GM12878 (cell line): ENCODE data around the gene PNMT. TPM values are rescaled to one million over a fixed set of nuclear protein-coding genes. Genes with fewer than 3 reads are reported as not detected.
A peak's percentile ranks its signal among the peaks of the same experiment; 100 is the strongest.

Source experiments
- ATAC-seq: fragments of 200-7000 bp; cut with Tn5 transposase; 3 replicates; pipeline ENCODE4 v1.9.1; 2020; ENCODE audit warnings: mild to moderate bottlenecking, moderate library complexity
- BruUV-seq: library from RNA; stranded (reverse); fragments of 400-500 nt; replicated peaks from 2 replicates; lab custom pipeline; 2021; lab: Mats Ljungman, UMichigan
- CTCF ChIA-PET: fragments of 300-600 bp; sonication (Branson Sonifier 250); formaldehyde crosslinking; extraction: SDS; loops from one replicate; lab custom pipeline; 2021; ENCODE audit warnings: inconsistent platforms; lab: Yijun Ruan, JAX
- POLR2A ChIA-PET: fragments of 350-600 bp; formaldehyde crosslinking; extraction: SDS; loops from one replicate; lab custom pipeline; 2021; ENCODE audit warnings: inconsistent platforms; lab: Charles Lee
- RAD21 ChIA-PET: fragments of 300-600 bp; sonication (Branson Sonifier 250); formaldehyde crosslinking; loops from one replicate; lab custom pipeline; 2023; ENCODE audit warnings: antibody characterized with exemption; ENCODE audit not compliant: unreplicated experiment; lab: Charles Lee
- SMC1A ChIA-PET: fragments of 300-600 bp; sonication (Branson Sonifier 250); formaldehyde crosslinking; loops from one replicate; lab custom pipeline; 2023; ENCODE audit not compliant: unreplicated experiment, uncharacterized antibody; lab: Charles Lee
- DNase-seq: peaks from one replicate; pipeline ENCODE4 v3.0.0-alpha.2; 2011; ENCODE audit warnings: low read depth, low spot score
- FAIRE-seq: peaks from 3 replicates; lab custom pipeline; 2011; peaks lifted over from hg19 to GRCh38; lab: Jason Lieb, UNC
- H2AFZ ChIP-seq: 2 replicates; pipeline ENCODE4 v1.6.0; 2011; ENCODE audit warnings: low read depth, low read length, control low read depth; ENCODE audit not compliant: control insufficient read depth
- H3K27ac ChIP-seq: 2 replicates; pipeline ENCODE4 v1.5.1; 2011; ENCODE audit warnings: control low read depth; ENCODE audit not compliant: control insufficient read depth, insufficient read depth
- H3K27me3 ChIP-seq, 2 experiments: replicated peaks in 1 of 2; 2 replicates each; pipeline versions ENCODE4 v1.6.0 to v1.6.1; 2011; ENCODE audit warnings: low read length in 1 of 2; ENCODE audit not compliant: control insufficient read depth in 2 of 2, insufficient read depth in 2 of 2
- H3K36me3 ChIP-seq, 2 experiments: 2 replicates each; pipeline ENCODE4 v1.5.1; 2011; ENCODE audit warnings: low read length in 1 of 2; ENCODE audit not compliant: control insufficient read depth in 2 of 2, insufficient read depth in 2 of 2
- H3K4me1 ChIP-seq: 2 replicates; pipeline ENCODE4 v1.6.1; 2011; ENCODE audit warnings: mild to moderate bottlenecking, low read length, moderate library complexity, mixed read lengths; ENCODE audit not compliant: control insufficient read depth, insufficient read depth
- H3K4me2 ChIP-seq: 2 replicates; pipeline ENCODE4 v1.6.0; 2011; ENCODE audit warnings: control low read depth; ENCODE audit not compliant: control insufficient read depth, insufficient read depth
- H3K4me3 ChIP-seq: fragments of 200-600 bp; sonication (generic); 2 replicates; pipeline ENCODE4 v1.5.1; 2016
- H3K79me2 ChIP-seq: 2 replicates; pipeline ENCODE4 v1.6.0; 2011; ENCODE audit warnings: low read length; ENCODE audit not compliant: control insufficient read depth, insufficient read depth
- H3K9ac ChIP-seq: 2 replicates; pipeline ENCODE4 v1.8.0; 2011; ENCODE audit warnings: low read length, control low read depth, mixed read lengths; ENCODE audit not compliant: control insufficient read depth, insufficient read depth
- H3K9me3 ChIP-seq: replicated peaks from 3 replicates; pipeline ENCODE4 v1.5.1; 2011; ENCODE audit warnings: mild to moderate bottlenecking, low read length; ENCODE audit not compliant: control insufficient read depth, insufficient read depth
- H4K20me1 ChIP-seq: 2 replicates; pipeline ENCODE4 v1.6.0; 2011; ENCODE audit not compliant: control insufficient read depth, insufficient read depth
- GATAD2B ChIP-seq: fragments of 450-650 bp; conservative IDR thresholded peaks from 2 replicates; pipeline ENCODE4 v1.6.1; 2017; ENCODE audit warnings: low read depth, mild to moderate bottlenecking, moderate library complexity
- IRF4 ChIP-seq: IDR thresholded peaks from 2 replicates; pipeline ENCODE4 v1.6.1; 2011; ENCODE audit warnings: low read depth, low read length
- NFIC ChIP-seq: IDR thresholded peaks from 2 replicates; pipeline ENCODE4 v1.6.1; 2012; ENCODE audit warnings: low read depth, mild to moderate bottlenecking, inconsistent platforms, low read length, moderate library complexity
- NFYB ChIP-seq: IDR thresholded peaks from 2 replicates; pipeline ENCODE4 v1.6.1; 2011; ENCODE audit warnings: low read depth, mild to moderate bottlenecking, low read length, improper control_type of control experiment, moderate library complexity; ENCODE audit not compliant: insufficient read depth
- RBBP5 ChIP-seq: fragments of 200-600 bp; sonication (generic); conservative IDR thresholded peaks from 2 replicates; pipeline ENCODE4 v1.6.1; 2016
- RELB ChIP-seq: fragments of 450-650 bp; IDR thresholded peaks from 2 replicates; pipeline ENCODE4 v1.6.1; 2017; ENCODE audit warnings: low read depth, mild to moderate bottlenecking, moderate library complexity
- WGBS: methylation state at CpG from one replicate; pipeline ENCODE4 v1.1.6; 2016; ENCODE audit warnings: low lambda C conversion rate; ENCODE audit not compliant: insufficient replicate concordance, insufficient coverage; ENCODE audit errors: missing lambda C conversion rate; 5-methylcytosine and 5-hydroxymethylcytosine counted together
- in situ Hi-C: fragments of 300-500 bp; cut with MboI; formaldehyde crosslinking; loops from 9 replicates; pipeline ENCODE4 v1.14.3; 2018; ENCODE audit warnings: mixed read lengths
- intact Hi-C: fragments of 100-400 bp; cut with micrococcal nuclease; formaldehyde crosslinking; loops from one replicate; pipeline ENCODE4 v1.14.2; 2022; ENCODE audit not compliant: unreplicated experiment
- polyA plus RNA-seq, 11 experiments: library from polyadenylated mRNA; depleted of rRNA in 4 of 11; unstranded in 6 of 11; stranded (reverse) in 5 of 11; fragments of >200 nt; fragmentation: Nextera tagmentation in 4 of 11; fragmentation: Illumina TruSeq in 1 of 11; extraction: Ambion mirVana in 4 of 11; extraction: Trizol in 1 of 11; gene quantifications; 1 replicate in 1 of 11; 2 replicates in 10 of 11; pipeline versions ENCODE4 v1.2.1 to v1.2.3, GENCODE V29; 2011 to 2016; ENCODE audit warnings: inconsistent platforms in 2 of 11, missing spikeins in 2 of 11, low read depth in 1 of 11
- total RNA-seq, 4 experiments: library from RNA; depleted of rRNA in 3 of 4; stranded (reverse); fragments of >200 nt in 3 of 4; fragmentation: Illumina TruSeq in 1 of 4; extraction: Trizol in 1 of 4; gene quantifications; 2 replicates each; pipeline versions ENCODE4 v1.2.1 to v1.2.3, GENCODE V29; 2013 to 2021

PNMT gene
- total and polyA plus RNA-seq, 10 of the 15 experiments (the other 5 are each of a cell fraction or from before 2014, with no cell fraction given): not detected

DNA sequence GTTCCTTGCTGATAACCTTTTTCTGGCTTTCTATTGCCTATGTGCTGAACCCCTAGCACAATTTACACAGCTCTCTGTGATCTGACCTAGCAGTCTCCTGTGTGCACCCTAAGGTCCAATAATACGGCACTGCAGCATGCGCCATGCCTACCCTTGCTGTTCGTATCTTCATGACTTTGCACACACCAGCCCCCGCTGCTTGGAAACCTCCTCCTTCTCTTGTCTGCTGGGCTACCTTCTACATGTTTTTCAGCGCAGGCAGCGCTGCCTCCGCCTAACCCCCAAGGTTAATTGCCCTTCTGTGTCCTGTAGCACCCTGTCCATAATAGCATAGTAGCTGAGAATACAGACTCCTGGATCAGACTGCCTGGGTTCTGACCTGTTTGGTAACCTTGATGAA, 29.9 kb upstream of the PNMT start:
- Histone ChIP-seq H3K36me3 (no peaks in the 10 kb centered on the region; a peak in 1 of 4 replicates), H3K4me3 (peak overlapping the region; percentile 100), H3K9ac (peak overlapping the region; percentile 92), H3K27ac (peak overlapping the region; percentile 90; the same call in 1 of the 2 replicates), H3K4me2 (peak overlapping the region; percentile 94), H3K9me3 (no peaks in the 10 kb centered on the region), H2AFZ (no peak overlapping the region), H3K79me2 (peaks cover 39% of the 10 kb centered on the region), H3K27me3 (no peaks in the 10 kb centered on the region), H3K4me1 (peaks cover 20% of the 10 kb centered on the region), H4K20me1 (peaks cover 3% of the 10 kb centered on the region; the same call in 1 of the 2 replicates)
- BruUV-seq: no TSS peak
- SMC1A ChIA-PET: interaction anchor here (0.9 to 2.2 kb wide), 5 partner anchors 15 to 92 kb away, joined by 3 to 6 read pairs (median 3); partner anchors contain the start of gene MIEN1
- ATAC-seq (no peak), FAIRE-seq (no peak), DNase-seq (no peak)
- in situ Hi-C loops: no loop called here
- POLR2A ChIA-PET: interaction anchor here (1.1 to 1.2 kb wide), 2 partner anchors 50 to 90 kb away, joined by 3 read pairs; partner anchors contain the start of gene PGAP3
- intact Hi-C loops: loop anchor here (5.0 kb wide), 1 partner anchor 114 kb away; no protein-coding TSS in a partner anchor
- TF ChIP-seq RELB (no peak), NFIC (no peak), RBBP5 (no peak), IRF4 (no peak), NFYB (no peak), GATAD2B (no peak)
- WGBS: 97% methylated on average over 7 of the region's 7 CpGs
- RAD21 ChIA-PET: interaction anchor here (0.7 kb wide), 1 partner anchor 16 kb away, joined by 3 read pairs; no protein-coding TSS in a partner anchor
- CTCF ChIA-PET: interaction anchor here (0.7 to 15.5 kb wide), 7 partner anchors 14 to 223 kb away, joined by 3 to 225 read pairs (median 3); partner anchors contain the start of gene MIEN1
